Hematopoietic multipotent progenitor cell (in vitro differentiated cells): ENCODE results near the gene SMAD1. TPM values are rescaled to one million over a fixed set of nuclear protein-coding genes. Genes with fewer than 3 reads are reported as not detected.

Source experiments
- total RNA-seq: library from RNA; depleted of rRNA; stranded (reverse); fragments of >200 nt; gene quantifications from one replicate; pipeline ENCODE4 v1.2.3, GENCODE V29; 2012

The SMAD1 gene
- total RNA-seq, 1 donor, result 31.8 TPM

Other genes with a start within 250 kb of the SMAD1 start
- 1.1 TPM for gene MMAA, start 137.5 kb downstream of the SMAD1 start, total RNA-seq
- gene C4orf51, start 198.3 kb downstream of the SMAD1 start, total RNA-seq, result not detected